Cardiac septum (tissue), 1 donor: ENCODE measurements around the gene STEEP1. TPM values are rescaled to one million over a fixed set of nuclear protein-coding genes. Genes with fewer than 3 reads are reported as not detected.
"Not testable (repeated sequence)": the region's sequence is repeated elsewhere in the genome, so short reads cannot be mapped to it uniquely, and the experiment has no call there.

Source experiments
- DNase-seq: peaks from one replicate; pipeline ENCODE4 v3.0.0-alpha.2; 2020; ENCODE audit warnings: low spot score
- intact Hi-C: fragments of 100-400 bp; cut with DNase I; formaldehyde crosslinking; loops from one replicate; pipeline ENCODE4 v1.14.0; 2022
- total RNA-seq: library from RNA; stranded (reverse); fragmentation: NEBNext Ultra II Directional; extraction: Animal tissue kit (Norgen Biotek cat#: 25700); gene quantifications from one replicate; pipeline ENCODE4 v1.2.1, GENCODE V29; 2021
- donor health status: DM: no; HTN: no; CAD: no.

Gene STEEP1
- total RNA-seq, 1 donor from 2014 or later, result 17.8 TPM

GRCh38 chrX:119495734-119496726 is 69.2 kb downstream of the STEEP1 start:
- intact Hi-C loops, result no loop called here
- no peak for DNase-seq

- intact Hi-C loops, DNase-seq: not testable (repeated sequence)
Observed at GRCh38 chrX:119493851-119494495, 71.2 kb downstream of the STEEP1 start.

GRCh38 chrX:119492463-119492862 is 72.7 kb downstream of the STEEP1 start:
- intact Hi-C loops, result no loop called here
- DNase-seq, result no peak

- intact Hi-C loops, result no loop called here
- DNase-seq, result no peak
Observed at GRCh38 chrX:119489212-119490074, 75.8 kb downstream of the STEEP1 start.

- intact Hi-C loops, result no loop called here
- DNase-seq, result no peak
Observed at GRCh38 chrX:119488749-119489148, 76.5 kb downstream of the STEEP1 start.

Other genes starting within 250 kb of the STEEP1 start
- gene SLC25A43, start 166.1 kb downstream of the STEEP1 start, total RNA-seq, result 2.1 TPM
- 251 TPM for gene SLC25A5, start 97.0 kb downstream of the STEEP1 start, total RNA-seq
- gene UBE2A, start 9.2 kb upstream of the STEEP1 start, total RNA-seq, result 59.4 TPM
- gene NKRF, start 41.0 kb upstream of the STEEP1 start, total RNA-seq, result 5.3 TPM
- gene SEPTIN6, start 127.8 kb upstream of the STEEP1 start, total RNA-seq, result 10.1 TPM
- gene SOWAHD, start 193.2 kb upstream of the STEEP1 start, total RNA-seq, result not detected
- 733 TPM for gene RPL39, start 226.2 kb upstream of the STEEP1 start, total RNA-seq